HG02870 (cell line): Measurements from ENCODE around the gene CYP26A1.

Experiments
- ATAC-seq: cut with Tn5 transposase; IDR thresholded peaks from one replicate; pipeline ENCODE4 v1.9.1; 2021; ENCODE audit warnings: mild to moderate bottlenecking, moderate library complexity; ENCODE audit not compliant: unreplicated experiment

CYP26A1 gene

GRCh38 chr10:93063977-93064660, 9.6 kb upstream of the CYP26A1 start:
- no peak for ATAC-seq

DNA sequence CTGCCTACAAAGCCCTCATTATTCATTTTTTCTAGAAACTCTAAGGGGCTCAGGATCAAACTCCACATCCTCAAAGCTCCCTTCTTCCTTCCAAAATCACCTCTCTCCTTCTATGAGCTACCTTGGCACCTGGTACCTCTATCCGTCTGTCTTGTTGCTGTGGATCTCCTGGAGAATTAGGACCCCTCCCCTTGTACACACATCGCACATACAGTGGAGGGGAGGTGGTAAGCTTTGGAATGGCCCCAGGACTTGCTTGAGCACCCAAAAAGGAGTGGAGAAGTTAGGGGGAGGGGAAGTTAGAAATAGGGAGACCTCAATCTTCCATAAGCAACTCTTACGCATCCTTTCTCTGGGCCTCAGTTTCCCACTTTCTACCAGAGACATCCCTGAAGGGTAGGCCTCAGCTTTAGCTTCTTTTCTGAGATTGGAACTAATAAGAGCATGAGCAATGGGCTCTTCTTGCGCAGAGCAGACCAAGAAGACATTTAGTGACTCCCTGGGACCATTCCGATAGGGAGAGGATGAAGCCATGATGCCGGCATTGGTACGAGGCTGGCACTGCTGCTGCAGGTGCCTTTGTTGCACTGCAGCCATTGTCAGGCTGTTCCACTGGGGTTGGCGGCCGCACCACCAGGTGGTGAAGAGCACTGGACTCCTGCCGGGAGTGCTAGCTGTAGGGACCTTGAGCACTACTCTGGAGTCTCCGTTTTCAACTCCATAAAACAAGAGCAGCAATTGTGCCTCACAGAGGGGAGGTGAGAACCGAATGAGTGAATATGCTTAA, 8.6 kb upstream of the CYP26A1 start:
- no peak for ATAC-seq

DNA sequence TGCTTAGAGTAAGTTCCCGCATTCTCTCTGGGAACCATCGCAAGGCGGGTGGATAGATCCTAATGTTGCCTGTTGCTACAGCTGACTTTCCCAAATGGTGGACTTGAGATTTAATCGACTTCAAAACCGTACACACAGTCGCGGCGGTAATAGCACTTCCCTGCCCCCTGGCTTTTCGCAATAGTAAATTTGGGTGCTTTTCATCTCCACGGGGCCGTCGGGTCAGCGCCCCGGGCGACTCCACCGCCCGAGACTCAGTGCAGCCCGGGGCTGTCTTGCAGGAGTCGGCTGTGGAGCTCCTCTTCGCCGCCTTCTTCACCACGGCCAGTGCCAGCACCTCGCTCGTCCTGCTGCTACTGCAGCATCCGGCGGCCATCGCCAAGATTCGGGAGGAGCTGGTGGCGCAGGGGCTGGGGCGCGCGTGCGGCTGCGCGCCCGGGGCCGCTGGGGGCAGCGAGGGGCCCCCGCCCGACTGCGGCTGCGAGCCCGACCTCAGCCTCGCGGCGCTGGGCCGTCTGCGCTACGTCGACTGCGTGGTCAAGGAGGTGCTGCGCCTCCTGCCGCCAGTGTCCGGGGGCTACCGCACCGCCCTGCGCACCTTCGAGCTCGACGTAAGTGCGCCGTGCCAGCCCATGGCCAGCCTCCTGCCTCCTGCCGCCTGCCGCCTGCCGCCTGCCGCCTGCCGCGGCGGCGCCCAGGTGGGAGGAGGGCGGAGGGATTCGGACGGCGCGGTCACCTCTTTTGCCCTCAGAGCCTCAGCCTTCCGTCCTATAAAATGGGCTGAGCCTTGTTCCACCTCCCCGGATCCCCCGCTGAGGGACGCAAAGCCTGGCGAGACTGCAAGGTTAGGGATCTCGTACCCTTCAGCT, 7.8 kb upstream of the CYP26A1 start:
- ATAC-seq: no peak

DNA sequence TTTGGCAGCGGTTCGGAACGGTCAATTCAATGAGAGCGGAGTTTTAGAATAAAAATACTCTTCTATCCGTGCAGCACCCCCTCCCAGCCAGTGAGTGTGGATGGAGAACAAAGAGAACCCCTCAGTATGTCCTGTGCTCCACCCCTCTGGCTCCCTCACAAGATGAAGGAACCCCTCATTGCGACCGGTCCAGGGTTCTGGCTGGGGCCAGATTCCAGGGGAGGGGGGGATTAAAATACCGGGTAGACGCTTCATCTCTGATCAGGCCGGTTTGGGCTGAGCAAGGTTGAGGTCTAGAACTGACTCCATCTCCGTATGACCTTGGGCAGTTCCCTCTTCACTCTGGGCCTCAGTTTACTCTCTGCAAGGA, 7.2 kb upstream of the CYP26A1 start:
- ATAC-seq: no peak

DNA sequence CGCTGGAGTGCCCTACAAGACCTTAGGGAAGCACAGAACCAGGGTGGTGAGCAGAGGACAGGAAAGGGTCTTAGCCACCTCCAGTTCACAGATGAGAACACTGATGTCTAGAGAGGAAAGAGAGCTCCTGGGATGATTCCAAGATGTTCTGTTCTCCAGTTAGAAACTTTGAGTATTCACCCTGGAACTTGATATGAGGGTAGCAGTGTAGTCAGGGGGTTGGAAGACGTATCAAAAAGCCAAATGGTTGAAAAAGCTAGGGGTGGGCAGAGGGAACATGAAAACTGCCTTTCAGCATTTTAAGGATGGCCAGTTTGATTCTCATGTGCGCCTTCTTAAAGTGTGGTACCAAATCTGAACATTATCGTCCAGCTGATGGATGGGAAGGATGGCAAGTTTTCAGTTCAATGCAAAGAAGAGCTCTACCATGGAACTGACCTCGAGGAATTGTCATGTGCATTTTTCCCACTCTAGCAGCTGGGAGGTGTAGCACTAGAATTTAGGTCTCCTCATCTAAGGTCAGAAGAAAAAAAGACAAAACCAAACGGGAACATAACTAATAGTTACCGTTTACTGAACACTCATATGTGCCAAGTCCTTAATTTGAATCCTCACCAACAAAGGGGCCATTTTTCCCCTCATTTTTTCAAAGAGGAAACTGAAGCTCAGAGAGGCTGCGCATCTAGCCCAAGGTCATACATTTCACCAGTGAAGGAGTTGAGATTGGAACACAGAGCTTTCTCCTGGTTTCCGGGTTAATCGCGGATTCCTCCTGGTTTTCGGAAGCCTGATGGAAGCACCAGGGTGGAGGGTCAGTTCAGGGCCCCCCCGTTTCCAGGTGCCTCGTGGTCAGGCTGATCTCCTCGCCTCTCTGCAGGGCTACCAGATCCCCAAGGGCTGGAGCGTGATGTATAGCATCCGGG, 6.0 kb upstream of the CYP26A1 start:
- ATAC-seq: no peak

- ATAC-seq: no peak
These were observed 5.1 kb upstream of the CYP26A1 start for GRCh38 chr10:93068411-93069244.

GRCh38 chr10:93069245-93069561, 4.5 kb upstream of the CYP26A1 start:
- no peak for ATAC-seq

DNA sequence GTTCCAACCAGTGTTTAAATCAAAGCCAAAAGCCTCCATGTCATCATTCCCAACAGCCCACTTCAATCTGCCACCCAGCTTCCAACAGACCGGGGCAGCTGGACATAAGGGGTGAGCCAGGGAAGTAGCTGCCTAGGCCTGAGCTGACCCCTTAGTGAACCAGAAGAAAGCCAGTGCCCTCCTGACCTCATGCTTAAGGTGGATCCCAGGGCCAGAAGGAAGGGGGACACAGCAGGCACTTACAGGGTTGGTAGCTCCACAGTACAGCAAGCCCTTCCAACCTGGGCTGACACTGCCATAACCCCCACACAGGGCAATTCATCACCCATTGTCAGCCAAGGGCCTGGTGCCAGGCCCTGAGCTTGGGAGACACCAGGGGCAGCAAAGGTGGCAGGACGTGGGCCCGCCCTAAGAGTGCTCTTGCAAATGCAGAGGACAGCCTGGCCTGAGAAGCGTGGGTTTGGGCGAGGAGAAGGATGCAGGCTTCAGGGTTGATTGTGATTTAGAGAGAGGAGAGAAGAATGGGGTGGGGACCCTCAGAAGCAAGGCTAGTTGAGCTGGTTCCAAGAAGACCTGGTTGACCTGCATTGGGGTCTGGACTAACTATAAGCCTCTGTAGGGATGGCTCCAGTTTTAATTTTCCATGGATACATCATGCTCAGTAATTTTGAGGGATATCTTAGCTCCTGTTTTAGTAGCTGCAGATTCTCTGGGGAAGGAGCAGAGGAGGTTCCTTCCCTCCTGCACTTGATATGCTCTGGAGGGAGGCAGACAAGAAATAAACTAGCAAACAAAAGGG, 3.1 kb upstream of the CYP26A1 start:
- no peak for ATAC-seq

GRCh38 chr10:93071177-93071472, 2.6 kb upstream of the CYP26A1 start:
- no peak for ATAC-seq

DNA sequence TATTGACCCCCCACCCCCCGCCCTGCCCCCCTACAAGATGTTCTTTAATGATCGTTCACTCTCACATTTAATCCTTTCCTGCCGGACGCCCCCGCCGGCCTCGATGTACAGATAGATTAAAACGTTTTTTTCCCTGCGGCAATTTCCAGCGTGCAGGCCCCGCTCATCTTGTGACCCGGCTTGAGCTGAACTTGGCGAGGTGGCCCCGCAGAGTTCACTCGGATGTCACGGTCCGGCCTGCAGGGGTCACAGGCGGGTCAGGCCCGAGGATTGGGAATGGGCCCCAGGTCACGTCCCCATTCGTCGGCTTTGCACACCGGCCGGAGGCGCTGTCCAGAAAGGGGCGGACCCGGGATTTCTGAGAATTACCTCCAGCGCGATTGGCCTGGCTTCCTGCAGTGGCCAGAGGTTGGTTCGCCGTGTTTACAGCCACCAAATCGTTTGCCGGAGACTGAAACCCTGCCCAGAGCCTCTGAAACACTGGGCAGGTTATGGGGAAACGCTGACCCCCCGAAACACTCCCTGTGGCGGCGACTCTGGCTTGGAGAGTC, 1.9 kb upstream of the CYP26A1 start:
- ATAC-seq: no peak

- ATAC-seq: no peak
These were observed 1.4 kb upstream of the CYP26A1 start for GRCh38 chr10:93072225-93072712.

GRCh38 chr10:93072713-93073538, 767 bp upstream of the CYP26A1 start:
- no peak for ATAC-seq

- no peak for ATAC-seq
These were observed 479 bp downstream of the CYP26A1 start for GRCh38 chr10:93074147-93074596.

DNA sequence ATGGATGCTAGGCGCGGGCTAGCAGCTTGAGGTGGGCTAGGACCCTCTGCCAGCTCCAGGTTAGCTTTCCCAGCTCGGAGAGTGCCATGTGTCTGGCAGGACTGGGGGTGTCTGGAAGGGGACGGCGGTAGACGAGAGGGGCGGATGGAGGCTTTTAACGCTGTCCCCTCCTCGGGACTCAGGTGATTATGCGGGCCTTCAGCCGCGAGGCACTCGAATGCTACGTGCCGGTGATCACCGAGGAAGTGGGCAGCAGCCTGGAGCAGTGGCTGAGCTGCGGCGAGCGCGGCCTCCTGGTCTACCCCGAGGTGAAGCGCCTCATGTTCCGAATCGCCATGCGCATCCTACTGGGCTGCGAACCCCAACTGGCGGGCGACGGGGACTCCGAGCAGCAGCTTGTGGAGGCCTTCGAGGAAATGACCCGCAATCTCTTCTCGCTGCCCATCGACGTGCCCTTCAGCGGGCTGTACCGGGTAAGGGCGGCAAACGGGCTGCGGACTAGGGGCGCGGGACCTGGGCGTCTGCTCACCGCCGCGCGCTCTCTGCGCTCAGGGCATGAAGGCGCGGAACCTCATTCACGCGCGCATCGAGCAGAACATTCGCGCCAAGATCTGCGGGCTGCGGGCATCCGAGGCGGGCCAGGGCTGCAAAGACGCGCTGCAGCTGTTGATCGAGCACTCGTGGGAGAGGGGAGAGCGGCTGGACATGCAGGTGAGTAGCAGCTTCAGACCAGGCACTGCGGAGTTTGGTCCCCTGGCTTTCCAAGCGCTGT, 1.1 kb downstream of the CYP26A1 start:
- no peak for ATAC-seq

DNA sequence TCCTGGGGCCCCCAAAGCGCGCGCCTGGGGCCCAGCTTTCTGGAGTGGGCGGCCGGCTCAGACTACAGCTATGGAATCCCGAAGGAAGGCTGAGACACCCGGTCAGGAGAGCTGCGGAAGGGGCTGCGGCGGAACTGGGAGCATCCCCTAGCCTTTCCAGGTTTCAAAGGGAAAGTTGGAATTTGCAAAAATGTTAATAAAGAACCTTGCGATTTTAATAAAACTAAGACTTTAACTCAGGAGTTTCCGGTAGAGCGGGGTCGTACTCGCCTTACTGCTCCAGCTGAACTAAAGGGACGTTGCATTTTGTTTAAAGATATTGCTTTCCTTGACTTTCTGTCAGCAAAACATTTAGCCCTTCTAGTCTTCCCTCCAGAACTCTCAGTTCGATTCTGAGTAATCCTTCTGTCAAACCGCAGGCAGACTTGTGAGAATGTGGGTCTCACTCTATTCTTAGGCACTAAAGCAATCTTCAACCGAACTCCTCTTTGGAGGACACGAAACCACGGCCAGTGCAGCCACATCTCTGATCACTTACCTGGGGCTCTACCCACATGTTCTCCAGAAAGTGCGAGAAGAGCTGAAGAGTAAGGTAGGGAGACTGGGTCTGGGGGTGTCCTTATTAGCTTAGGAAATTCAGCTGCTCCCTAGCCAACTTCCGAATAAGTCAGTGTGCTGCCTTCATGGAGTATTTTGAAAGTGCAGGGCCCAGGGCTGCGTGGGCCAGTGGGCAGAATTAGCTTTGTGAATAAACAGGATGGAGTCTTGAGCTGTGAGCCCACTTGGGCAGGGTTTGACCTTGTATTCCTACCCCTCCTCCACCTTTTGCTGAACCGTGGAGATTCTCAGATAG, 1.9 kb downstream of the CYP26A1 start:
- peak; percentile 56 for ATAC-seq

DNA sequence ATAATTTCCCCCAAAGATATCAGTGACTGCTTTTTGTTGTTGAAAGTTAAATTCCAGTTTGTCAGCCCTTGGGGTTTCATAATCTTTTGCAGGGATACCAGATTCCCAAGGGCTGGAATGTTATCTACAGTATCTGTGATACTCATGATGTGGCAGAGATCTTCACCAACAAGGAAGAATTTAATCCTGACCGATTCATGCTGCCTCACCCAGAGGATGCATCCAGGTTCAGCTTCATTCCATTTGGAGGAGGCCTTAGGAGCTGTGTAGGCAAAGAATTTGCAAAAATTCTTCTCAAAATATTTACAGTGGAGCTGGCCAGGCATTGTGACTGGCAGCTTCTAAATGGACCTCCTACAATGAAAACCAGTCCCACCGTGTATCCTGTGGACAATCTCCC, 3.2 kb downstream of the CYP26A1 start:
- ATAC-seq: no peak
